Transverse colon (tissue), 4 donors: ENCODE results near the gene METTL9. TPM values are rescaled to one million over a fixed set of nuclear protein-coding genes. Genes with fewer than 3 reads are reported as not detected.

Experiments
- DNase-seq: peaks from one replicate; pipeline ENCODE4 v3.0.0-alpha.2; 2019
- H3K27ac ChIP-seq, 4 donors: fragments of 200-600 bp; sonication (generic); 2 replicates each; pipeline ENCODE4 v1.5.1; 2016 to 2018; ENCODE audit warnings: inconsistent platforms in 4 of 4
- H3K27me3 ChIP-seq: fragments of 200-600 bp; sonication (generic); 2 replicates; pipeline ENCODE4 v1.5.1; 2017; ENCODE audit warnings: inconsistent platforms
- H3K36me3 ChIP-seq, 4 donors: fragments of 200-600 bp; sonication (generic); 2 replicates each; pipeline ENCODE4 v1.5.1; 2017 to 2019; ENCODE audit warnings: inconsistent platforms in 4 of 4
- H3K4me1 ChIP-seq, 4 donors: fragments of 200-600 bp; sonication (generic); 2 replicates each; pipeline ENCODE4 v1.5.1; 2017 to 2020; ENCODE audit warnings: inconsistent platforms in 4 of 4
- H3K4me3 ChIP-seq, 4 donors: fragments of 200-600 bp; sonication (generic); 1 replicate in 1 of 4; 2 replicates in 3 of 4; pipeline versions ENCODE4 v1.5.1 to v1.6.1; 2017 to 2019; ENCODE audit warnings: inconsistent platforms in 4 of 4
- H3K9me3 ChIP-seq, 2 donors: fragments of 200-600 bp; sonication (generic); 2 replicates each; pipeline ENCODE4 v1.5.1; 2017 to 2019; ENCODE audit warnings: inconsistent platforms in 2 of 2
- EP300 ChIP-seq: sonication (generic); formaldehyde crosslinking; IDR thresholded peaks from one replicate; pipeline ENCODE4 v1.6.1; 2017; ENCODE audit warnings: antibody characterized with exemption, low read depth
- POLR2A ChIP-seq: fragments of 450-650 bp; IDR thresholded peaks from one replicate; pipeline ENCODE4 v1.6.1; 2016; ENCODE audit warnings: antibody characterized with exemption, mild to moderate bottlenecking, moderate library complexity
- POLR2AphosphoS5 ChIP-seq, 3 donors: sonication (generic); formaldehyde crosslinking; IDR thresholded peaks; one replicate each; pipeline ENCODE4 v1.6.1; 2016; ENCODE audit warnings: antibody characterized with exemption in 3 of 3
- WGBS, 2 donors: methylation state at CpG; one replicate each; pipeline ENCODE4 v1.1.5; 2018; ENCODE audit warnings: low coverage in 1 of 2; 5-methylcytosine and 5-hydroxymethylcytosine counted together
- in situ Hi-C, 4 donors: fragments of 200-750 bp; cut with MboI; loops; one replicate each; pipeline versions ENCODE4 v1.15.0 to v1.15.1; 2017; ENCODE audit warnings: low sequenced_read_pairs in 3 of 4, low pct_ligation_motif_present in 1 of 4, low pct_unique_long_range_greater_than_20kb in 1 of 4
- intact Hi-C: fragments of 100-400 bp; cut with DNase I; formaldehyde crosslinking; loops from one replicate; pipeline ENCODE4 v1.15.1; 2023; ENCODE audit warnings: low total_unique reads
- total RNA-seq, 4 donors: library from RNA; depleted of rRNA; stranded (reverse); fragments of >200 nt; gene quantifications; one replicate each; pipeline ENCODE4 v1.1.0, GENCODE V29; 2016
- TF ChIP-seq, protein P1 (sequence below), 5 experiments: fragments of 200-600 bp in 3 of 5; fragments of 450-650 bp in 2 of 5; sonication (generic) in 3 of 5; IDR thresholded peaks; 1 replicate in 2 of 5; 2 replicates in 3 of 5; pipeline ENCODE4 v1.5.1; 2016 to 2017; ENCODE audit warnings: antibody characterized with exemption in 5 of 5, inconsistent platforms in 3 of 5, mild to moderate bottlenecking in 2 of 5, moderate library complexity in 1 of 5

The METTL9 gene
- total RNA-seq, 4 donors from 2014 or later: 41.9 to 116 (median 67.5) TPM

DNA sequence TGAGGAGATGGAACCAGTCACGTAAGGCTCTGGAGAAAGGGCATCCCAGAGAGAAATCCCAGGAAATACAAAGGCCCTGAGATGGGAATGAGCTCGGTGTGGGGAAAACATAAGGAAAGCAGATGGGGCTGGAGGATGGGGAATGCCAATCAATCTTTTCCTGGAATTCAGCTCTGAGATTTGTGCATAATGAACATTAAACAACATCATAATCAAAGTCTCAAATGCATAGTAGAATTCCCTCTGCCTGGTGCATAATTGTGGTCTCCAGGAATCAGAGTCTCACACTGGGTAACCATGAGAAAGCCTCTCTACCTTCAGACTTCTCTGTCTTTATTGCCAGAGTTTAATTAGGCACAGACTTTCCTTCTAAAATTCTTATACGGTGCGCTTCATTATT, 95.2 kb downstream of the METTL9 start:
- Histone ChIP-seq H3K9me3 (no peaks in the 10 kb centered on the region), H3K27ac (no peak overlapping the region), H3K4me1 (no peaks in the 10 kb centered on the region), H3K36me3 (no peaks in the 10 kb centered on the region), H3K27me3 (no peaks in the 10 kb centered on the region), H3K4me3 (no peak overlapping the region)
- TF ChIP-seq POLR2AphosphoS5 (IDR thresholded peaks at IDR 0.05): no peak
- TF ChIP-seq, protein P1, sequence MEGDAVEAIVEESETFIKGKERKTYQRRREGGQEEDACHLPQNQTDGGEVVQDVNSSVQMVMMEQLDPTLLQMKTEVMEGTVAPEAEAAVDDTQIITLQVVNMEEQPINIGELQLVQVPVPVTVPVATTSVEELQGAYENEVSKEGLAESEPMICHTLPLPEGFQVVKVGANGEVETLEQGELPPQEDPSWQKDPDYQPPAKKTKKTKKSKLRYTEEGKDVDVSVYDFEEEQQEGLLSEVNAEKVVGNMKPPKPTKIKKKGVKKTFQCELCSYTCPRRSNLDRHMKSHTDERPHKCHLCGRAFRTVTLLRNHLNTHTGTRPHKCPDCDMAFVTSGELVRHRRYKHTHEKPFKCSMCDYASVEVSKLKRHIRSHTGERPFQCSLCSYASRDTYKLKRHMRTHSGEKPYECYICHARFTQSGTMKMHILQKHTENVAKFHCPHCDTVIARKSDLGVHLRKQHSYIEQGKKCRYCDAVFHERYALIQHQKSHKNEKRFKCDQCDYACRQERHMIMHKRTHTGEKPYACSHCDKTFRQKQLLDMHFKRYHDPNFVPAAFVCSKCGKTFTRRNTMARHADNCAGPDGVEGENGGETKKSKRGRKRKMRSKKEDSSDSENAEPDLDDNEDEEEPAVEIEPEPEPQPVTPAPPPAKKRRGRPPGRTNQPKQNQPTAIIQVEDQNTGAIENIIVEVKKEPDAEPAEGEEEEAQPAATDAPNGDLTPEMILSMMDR (IDR thresholded peaks at IDR 0.05): no peak
- TF ChIP-seq POLR2A: no peak
- no peak for TF ChIP-seq EP300
- DNase-seq: no peak
- intact Hi-C loops (loop anchor here (5.0 kb wide), 1 partner anchor 102 kb away; no protein-coding TSS in a partner anchor), in situ Hi-C loops (no loop called here)
- WGBS, 2 donors: 88 to 96% methylated on average over 4 of the region's 4 CpGs

DNA sequence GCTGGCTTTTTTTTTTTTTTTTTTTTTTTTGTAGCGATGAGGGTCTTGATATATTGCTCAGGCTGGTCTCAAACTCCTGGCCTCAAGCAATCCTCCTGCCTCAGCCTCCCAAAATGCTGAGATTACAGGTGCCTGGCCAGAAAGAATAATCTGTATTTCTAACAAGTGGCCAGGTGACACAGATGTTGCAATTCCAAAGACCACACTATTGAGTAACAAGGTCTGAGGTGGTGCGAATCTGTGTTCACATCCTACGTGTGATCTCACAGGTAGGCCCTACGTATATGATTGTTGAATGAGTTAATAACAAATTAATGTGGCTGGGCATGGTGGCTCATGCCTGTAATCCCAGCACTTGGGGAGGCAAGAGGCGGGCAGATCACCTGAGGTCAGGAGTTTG, 97.7 kb downstream of the METTL9 start:
- Histone ChIP-seq H3K36me3 (no peaks in the 10 kb centered on the region), H3K4me1 (no peaks in the 10 kb centered on the region), H3K27ac (no peak overlapping the region), H3K9me3 (no peaks in the 10 kb centered on the region), H3K27me3 (no peaks in the 10 kb centered on the region), H3K4me3 (no peak overlapping the region)
- in situ Hi-C loops: no loop called here
- TF ChIP-seq EP300 (no peak), POLR2AphosphoS5 (IDR thresholded peaks at IDR 0.05) (no peak)
- TF ChIP-seq, protein P1 (IDR thresholded peaks at IDR 0.05): no peak
- intact Hi-C loops: loop anchor here (5.0 kb wide), 1 partner anchor 105 kb away; no protein-coding TSS in a partner anchor
- no peak for DNase-seq
- WGBS, 2 donors: 93 to 100% methylated on average over 1 to 5 of the region's 5 CpGs

DNA sequence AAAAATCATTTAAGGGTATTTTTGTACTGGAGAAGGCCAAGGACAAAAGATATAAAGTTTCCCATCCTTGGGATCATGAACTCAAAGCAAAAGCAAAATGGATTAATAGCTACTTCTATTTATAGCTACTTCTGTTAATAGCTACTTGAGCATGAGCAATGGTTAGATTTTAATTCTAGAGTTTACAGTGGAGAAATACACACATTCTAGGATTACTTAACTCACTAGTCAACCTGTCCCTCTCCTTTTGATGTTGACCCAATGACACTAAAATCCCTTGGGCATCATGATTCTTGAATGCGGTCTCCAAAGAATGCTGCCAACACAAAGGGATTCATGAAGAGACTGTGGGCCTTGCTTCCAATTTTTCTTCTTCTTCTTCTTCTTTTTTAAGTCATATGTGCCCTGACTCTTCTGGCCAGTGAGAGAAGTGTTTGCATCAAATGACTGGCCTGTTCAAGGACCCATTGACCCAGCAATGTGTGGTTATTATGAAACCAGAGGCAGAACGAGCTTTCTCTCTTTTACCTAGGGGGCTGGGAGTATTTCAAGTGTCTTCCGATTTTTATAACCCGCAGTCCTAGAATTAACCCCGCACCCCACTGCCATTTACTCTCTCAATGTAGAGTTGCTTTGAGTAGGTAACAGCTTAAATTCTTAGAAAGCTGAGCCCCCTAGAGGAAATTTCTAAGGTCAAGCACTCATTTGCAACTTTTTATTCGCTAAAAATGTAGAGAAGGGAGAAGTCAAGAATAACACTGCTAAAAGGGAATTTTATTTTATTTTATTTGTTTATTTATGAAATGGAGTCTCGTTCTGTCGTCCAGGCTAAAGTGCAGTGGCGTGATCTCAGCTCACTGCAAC, 99.0 kb downstream of the METTL9 start:
- Histone ChIP-seq H3K27me3 (no peaks in the 10 kb centered on the region), H3K36me3 (no peaks in the 10 kb centered on the region), H3K27ac (no peak overlapping the region), H3K4me1 (no peaks in the 10 kb centered on the region), H3K9me3 (no peaks in the 10 kb centered on the region), H3K4me3 (no peak overlapping the region)
- in situ Hi-C loops: no loop called here
- intact Hi-C loops: loop anchor here (5.0 kb wide), 1 partner anchor 106 kb away; no protein-coding TSS in a partner anchor
- TF ChIP-seq, protein P1 (IDR thresholded peaks at IDR 0.05): no peak
- TF ChIP-seq POLR2AphosphoS5 (IDR thresholded peaks at IDR 0.05): no peak
- TF ChIP-seq POLR2A: no peak
- TF ChIP-seq EP300: no peak
- DNase-seq: no peak
- WGBS, 2 donors: 76% methylated on average over 9 of the region's 9 CpGs

DNA sequence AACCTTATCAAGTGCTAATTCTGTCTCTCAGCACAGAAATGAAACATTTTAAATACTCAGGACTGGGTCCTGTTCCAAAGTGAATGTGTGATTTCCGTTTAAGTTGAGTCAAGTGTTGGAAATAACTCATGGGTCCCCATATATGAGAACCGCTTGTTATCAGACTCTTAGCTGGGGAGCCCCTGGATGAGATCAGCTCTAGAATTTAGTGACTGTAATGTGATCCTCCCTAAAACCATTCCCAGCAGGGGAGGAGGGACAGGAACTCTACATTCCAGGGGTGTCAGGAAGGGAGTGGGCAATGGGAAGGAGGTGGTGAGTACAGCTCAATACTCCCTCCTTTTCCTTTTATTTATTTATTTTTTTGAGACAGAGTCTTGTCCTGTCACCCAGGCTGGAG, 101.9 kb downstream of the METTL9 start:
- Histone ChIP-seq H3K27me3 (no peaks in the 10 kb centered on the region), H3K4me1 (no peaks in the 10 kb centered on the region), H3K4me3 (no peak overlapping the region), H3K27ac (no peak overlapping the region), H3K36me3 (no peaks in the 10 kb centered on the region), H3K9me3 (no peaks in the 10 kb centered on the region)
- intact Hi-C loops: no loop called here
- in situ Hi-C loops: loop anchor here in 2 of 4 donors (5.0 to 25.0 kb wide), 2 partner anchors 44 to 114 kb away; partner anchors contain the start of gene METTL9 (in 2 of the 2)
- DNase-seq: no peak
- WGBS, 2 donors: 17 to 45% methylated on average over 1 to 2 of the region's 2 CpGs
- TF ChIP-seq, protein P1 (IDR thresholded peaks at IDR 0.05): no peak
- TF ChIP-seq POLR2A (no peak), POLR2AphosphoS5 (IDR thresholded peaks at IDR 0.05) (no peak), EP300 (no peak)
